Heart left ventricle (tissue), 13 donors: ENCODE measurements around the gene VKORC1L1.
"Not testable (repeated sequence)": the region's sequence is repeated elsewhere in the genome, so short reads cannot be mapped to it uniquely, and the experiment has no call there.

Source experiments
- CTCF ChIP-seq, 12 donors: fragments of 200-600 bp; sonication (generic) in 4 of 12; IDR thresholded peaks; one replicate each; pipeline versions ENCODE4 v1.5.0 to v1.8.0; 2018 to 2022; ENCODE audit warnings: antibody characterized with exemption in 12 of 12, mild to moderate bottlenecking in 5 of 12
- POLR2A ChIP-seq, 2 donors: fragments of 450-650 bp; IDR thresholded peaks; one replicate each; pipeline ENCODE4 v1.6.1; 2017; ENCODE audit warnings: antibody characterized with exemption in 2 of 2, mild to moderate bottlenecking in 2 of 2, moderate library complexity in 2 of 2
- donor health status: ischemic (EF 13 %, LVEDD 7.1; RV severe dilation, severe dysfunction).
- donor health status: DM: no; HTN: yes; CAD: no.
- donor health status: DM: no; HTN: no; CAD: no.
- donor health status: ischemic (EF 25% LVEDD 6.9; RV normal size, moderate dysfunction).
- donor health status: ischemic (EF 25% LVEDD 5.7; RV mildly dilated, moderate dysfunction).
- donor health status: ischemic (EF 35%, LVEDD 5.7; RV mildly dilated, moderate dysfunction).
- donor health status: nonischemic (EF 11% LVEDD 7.7; RV severe dilation, severe dysfunction).
- donor health status: DM: yes; HTN: yes; CAD: no.
- donor health status: PGD.
- donor health status: ischemic (EF 29% LVEDD 5.4; RV normal size, mild dysfunction).
- donor health status: nonischemic (EF 23%, LVEDD 6.1; RV moderate dilation, normal function).

GRCh38 chr7:65858660-65859059 is 14.2 kb upstream of the VKORC1L1 start:
- TF ChIP-seq CTCF, POLR2A (IDR thresholded peaks at IDR 0.05): not testable (repeated sequence)
